SU-DHL-6 (cell line): ENCODE measurements around the gene CTXND1.

ENCODE experiments used
- CTCF ChIP-seq: fragments of 200-600 bp; sonication (generic); IDR thresholded peaks from one replicate; pipeline ENCODE4 v1.5.1; 2017; ENCODE audit warnings: antibody characterized with exemption, mild to moderate bottlenecking, low read length, moderate library complexity; ENCODE audit not compliant: insufficient read depth, poor library complexity, severe bottlenecking
- EZH2phosphoT487 ChIP-seq: fragments of 200-600 bp; sonication (generic), shearing (Covaris generic); conservative IDR thresholded peaks from 2 replicates; pipeline ENCODE4 v1.6.1; 2018; ENCODE audit warnings: mild to moderate bottlenecking, antibody characterized with exemption, low read length, moderate library complexity, mixed read lengths

GRCh38 chr15:80201256-80202015 is 50.6 kb downstream of the CTXND1 start:
- TF ChIP-seq CTCF: no peak
- TF ChIP-seq EZH2phosphoT487: no peak
